GM10248 (cell line): ENCODE measurements around the gene SURF1.

Experiments used
- CTCF ChIA-PET: fragments of 300-600 bp; sonication (Branson Sonifier 250); formaldehyde crosslinking; extraction: SDS; loops from one replicate; lab custom pipeline; 2021; ENCODE audit warnings: antibody characterized with exemption; lab: Yijun Ruan, JAX
- POLR2A ChIA-PET: fragments of 350-650 bp; sonication (Branson Sonifier 250); formaldehyde crosslinking; extraction: SDS; loops from one replicate; lab custom pipeline; 2020; ENCODE audit warnings: antibody characterized with exemption; lab: Yijun Ruan, JAX
- DNase-seq: peaks from one replicate; pipeline ENCODE4 v3.0.0; 2012; ENCODE audit errors: extremely low spot score
- TF ChIP-seq, protein P1 (sequence below): IDR thresholded peaks from 2 replicates; pipeline ENCODE4 v1.5.1; 2012; ENCODE audit warnings: mild to moderate bottlenecking, low read depth; ENCODE audit errors: extremely low read depth, missing control alignments, control extremely low read depth

SURF1 gene

DNA sequence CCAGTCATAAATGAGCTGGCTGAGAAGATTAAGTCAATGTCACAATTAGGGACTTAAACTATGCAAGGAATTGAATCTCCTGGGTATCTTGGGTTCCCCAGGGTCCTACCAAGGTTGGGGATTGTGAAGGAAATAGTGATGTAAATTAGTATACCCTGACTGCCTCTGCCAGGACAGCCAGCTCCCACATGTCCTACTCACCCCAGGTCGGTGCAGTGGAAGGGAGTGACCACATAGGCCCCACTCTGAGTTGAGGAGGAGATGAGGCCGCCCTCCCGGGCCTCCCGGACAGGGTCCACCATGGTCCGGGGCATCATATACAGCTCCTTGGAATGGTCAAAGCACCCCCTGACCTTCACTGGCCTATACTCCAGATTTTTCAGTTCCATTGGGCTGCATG is 2.7 kb downstream of the SURF1 start:
- TF ChIP-seq, protein P1, sequence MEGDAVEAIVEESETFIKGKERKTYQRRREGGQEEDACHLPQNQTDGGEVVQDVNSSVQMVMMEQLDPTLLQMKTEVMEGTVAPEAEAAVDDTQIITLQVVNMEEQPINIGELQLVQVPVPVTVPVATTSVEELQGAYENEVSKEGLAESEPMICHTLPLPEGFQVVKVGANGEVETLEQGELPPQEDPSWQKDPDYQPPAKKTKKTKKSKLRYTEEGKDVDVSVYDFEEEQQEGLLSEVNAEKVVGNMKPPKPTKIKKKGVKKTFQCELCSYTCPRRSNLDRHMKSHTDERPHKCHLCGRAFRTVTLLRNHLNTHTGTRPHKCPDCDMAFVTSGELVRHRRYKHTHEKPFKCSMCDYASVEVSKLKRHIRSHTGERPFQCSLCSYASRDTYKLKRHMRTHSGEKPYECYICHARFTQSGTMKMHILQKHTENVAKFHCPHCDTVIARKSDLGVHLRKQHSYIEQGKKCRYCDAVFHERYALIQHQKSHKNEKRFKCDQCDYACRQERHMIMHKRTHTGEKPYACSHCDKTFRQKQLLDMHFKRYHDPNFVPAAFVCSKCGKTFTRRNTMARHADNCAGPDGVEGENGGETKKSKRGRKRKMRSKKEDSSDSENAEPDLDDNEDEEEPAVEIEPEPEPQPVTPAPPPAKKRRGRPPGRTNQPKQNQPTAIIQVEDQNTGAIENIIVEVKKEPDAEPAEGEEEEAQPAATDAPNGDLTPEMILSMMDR, result no peak
- ChIA-PET POLR2A (interaction anchor here (1.3 to 4.8 kb wide), 2 partner anchors 11 to 18 kb away, joined by 4 to 21 read pairs; no protein-coding TSS in a partner anchor), CTCF (no interaction called here)
- DNase-seq, result no peak

DNA sequence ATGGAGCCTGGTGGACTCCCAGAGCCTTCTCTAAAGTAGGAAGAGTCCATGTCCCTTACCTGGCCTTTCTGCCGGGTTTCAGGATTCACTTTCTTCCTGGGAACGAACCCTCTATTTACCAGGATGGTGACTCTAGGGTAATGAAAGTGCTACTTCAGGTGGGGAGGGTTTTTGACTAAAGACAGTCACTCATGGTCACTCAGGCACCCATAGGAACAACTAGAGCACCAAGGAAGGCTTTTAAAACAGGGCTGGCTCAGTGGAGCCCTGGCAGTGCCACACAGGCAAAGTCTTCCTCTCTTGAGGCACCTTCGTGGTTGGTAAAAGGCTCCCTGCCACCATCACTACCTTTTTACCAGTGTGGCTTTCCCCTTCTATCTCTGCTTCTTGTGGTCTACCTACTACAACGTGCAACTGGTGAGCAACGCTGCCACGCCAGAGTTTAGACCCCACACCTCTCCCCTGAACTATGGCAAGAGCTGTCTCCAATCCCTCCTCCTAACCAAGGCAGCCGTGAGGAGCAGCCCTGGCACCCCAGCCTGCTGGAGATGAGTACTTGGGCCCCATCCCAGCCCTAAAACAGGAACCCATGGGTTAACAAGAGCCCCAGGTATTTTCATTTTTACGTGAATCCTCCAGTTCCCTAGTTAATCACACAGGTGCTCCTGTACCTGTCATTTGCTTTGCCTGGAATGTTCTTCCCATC is 3.5 kb downstream of the SURF1 start:
- POLR2A ChIA-PET, result interaction anchor here (1.3 to 4.8 kb wide), 2 partner anchors 12 to 19 kb away, joined by 4 to 21 read pairs; no protein-coding TSS in a partner anchor
- no peak for DNase-seq
- TF ChIP-seq, protein P1, result no peak
- CTCF ChIA-PET, result no interaction called here

DNA sequence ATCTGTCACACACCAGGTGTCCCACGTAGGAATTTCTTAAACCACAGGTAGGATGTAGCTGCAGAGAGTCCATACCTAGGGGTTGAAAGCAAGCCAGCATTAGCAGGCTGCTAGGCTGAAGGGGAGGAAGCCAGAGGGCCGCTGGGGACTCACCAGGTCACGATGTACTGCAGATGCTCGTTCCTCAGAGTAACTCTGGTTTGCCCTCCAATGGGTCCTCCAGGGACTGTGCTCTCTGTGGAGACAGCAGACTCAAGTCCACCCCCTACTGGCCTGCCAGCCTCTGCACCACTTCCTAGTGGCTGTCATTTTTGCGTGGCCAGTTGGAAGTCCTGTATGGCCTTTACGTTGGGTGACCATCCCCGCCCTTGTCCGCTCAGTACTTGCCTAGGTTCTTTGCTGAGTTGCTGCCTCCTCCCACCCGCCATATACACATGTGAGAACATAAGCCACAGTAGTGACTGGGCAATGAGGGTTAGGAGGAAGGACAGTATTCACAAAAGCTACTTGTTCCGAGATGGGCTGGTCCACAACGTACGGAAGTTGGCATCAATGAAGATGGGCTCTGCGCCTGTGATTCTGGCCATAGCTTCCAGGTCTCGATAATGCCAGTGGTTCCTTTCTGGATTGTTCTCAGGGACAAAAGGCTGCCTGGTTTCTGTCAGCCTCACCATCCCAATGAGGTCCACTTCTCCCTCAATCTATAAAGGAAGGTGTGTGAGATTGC is 4.2 kb downstream of the SURF1 start:
- peak; percentile 43 for DNase-seq
- POLR2A ChIA-PET, result interaction anchor here (1.0 to 1.3 kb wide), 2 partner anchors 9 to 12 kb away, joined by 4 to 6 read pairs; no protein-coding TSS in a partner anchor

DNA sequence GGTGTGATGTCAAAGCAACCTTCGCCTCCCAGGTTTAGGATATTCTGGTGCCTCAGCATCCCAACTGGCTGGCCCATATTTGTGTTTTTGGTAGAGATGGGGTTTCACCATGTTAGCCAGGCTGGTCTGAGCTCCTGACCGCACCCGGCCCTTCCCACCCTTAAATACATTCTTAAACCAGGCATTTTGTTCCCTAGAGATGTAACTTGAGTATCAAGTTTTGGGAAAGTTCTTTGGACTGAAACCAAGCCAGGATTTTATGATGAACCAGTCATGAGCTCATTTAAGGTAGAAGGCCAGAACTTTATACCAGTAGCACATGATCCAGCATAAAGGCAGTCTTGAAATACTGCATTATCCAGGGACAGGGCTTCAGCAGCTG is 4.8 kb downstream of the SURF1 start:
- no peak for DNase-seq
- TF ChIP-seq, protein P1, result no peak
- CTCF ChIA-PET, result interaction anchor here (0.9 to 2.4 kb wide), 7 partner anchors 8 to 22 kb away, joined by 3 to 10 read pairs (median 4); no protein-coding TSS in a partner anchor
- POLR2A ChIA-PET, result interaction anchor here (0.5 to 1.7 kb wide), 3 partner anchors 10 to 22 kb away, joined by 6 to 7 read pairs (median 7); no protein-coding TSS in a partner anchor

More for the DNA sequence above, 4.2 kb downstream of the SURF1 start:
- CTCF ChIA-PET, result interaction anchor here (0.9 to 2.0 kb wide), 4 partner anchors 10 to 21 kb away, joined by 3 to 8 read pairs (median 4); no protein-coding TSS in a partner anchor
- TF ChIP-seq, protein P1, result peak; percentile 57

DNA sequence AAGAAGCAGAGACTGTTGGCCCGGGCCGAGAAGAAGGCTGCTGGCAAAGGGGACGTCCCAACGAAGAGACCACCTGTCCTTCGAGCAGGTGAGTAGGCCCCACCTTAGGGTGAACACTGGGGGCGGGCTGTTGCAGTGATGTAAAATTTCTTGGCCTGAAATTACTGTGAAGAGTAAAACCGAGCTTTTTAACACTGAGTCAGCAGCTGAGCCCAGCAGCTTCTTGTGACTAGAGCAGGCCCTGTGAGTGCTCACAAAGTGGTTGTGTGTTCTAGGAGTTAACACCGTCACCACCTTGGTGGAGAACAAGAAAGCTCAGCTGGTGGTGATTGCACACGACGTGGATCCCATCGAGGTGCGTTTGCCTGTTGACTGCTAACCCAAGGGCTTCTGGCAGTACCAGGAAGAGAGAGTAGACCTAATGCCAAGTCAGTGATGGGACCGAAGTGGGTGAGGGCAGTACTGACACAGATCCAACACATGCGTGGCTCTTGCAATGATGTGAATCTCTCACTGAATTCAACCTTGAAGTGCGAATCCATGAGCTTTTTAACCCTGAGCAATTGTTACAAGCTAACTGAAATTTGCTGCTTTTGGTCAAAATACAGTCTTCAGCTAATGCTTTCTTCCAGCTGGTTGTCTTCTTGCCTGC is 6.2 kb downstream of the SURF1 start:
- POLR2A ChIA-PET, result interaction anchor here (1.3 to 1.7 kb wide), 3 partner anchors 22 to 27 kb away, joined by 3 to 7 read pairs (median 3); no protein-coding TSS in a partner anchor
- TF ChIP-seq, protein P1, result no peak
- CTCF ChIA-PET, result interaction anchor here (1.0 to 2.4 kb wide), 8 partner anchors 8 to 135 kb away, joined by 3 to 10 read pairs (median 4); no protein-coding TSS in a partner anchor
- no peak for DNase-seq
